Stimulated activated CD8-positive, alpha-beta memory T cell treated with anti-CD3 and anti-CD28 coated beads, Interleukin-4, amount 100 ng/mL, for 4 hours (primary cell): Measurements from ENCODE around the gene MRO.
"Not testable (repeated sequence)": the region's sequence is repeated elsewhere in the genome, so short reads cannot be mapped to it uniquely, and the experiment has no call there.

Experiments used
- DNase-seq, 2 donors: peaks; one replicate each; pipeline ENCODE4 v3.0.0-alpha.2; 2020; ENCODE audit warnings: low read depth in 2 of 2, low spot score in 1 of 2

Gene MRO

GRCh38 chr18:50793641-50794565 lies 25.9 kb downstream of the MRO start:
- no peak for DNase-seq

GRCh38 chr18:50792885-50793284 lies 26.9 kb downstream of the MRO start:
- no peak for DNase-seq

- DNase-seq: no peak
These were observed 28.0 kb downstream of the MRO start for GRCh38 chr18:50791599-50792438.

DNA sequence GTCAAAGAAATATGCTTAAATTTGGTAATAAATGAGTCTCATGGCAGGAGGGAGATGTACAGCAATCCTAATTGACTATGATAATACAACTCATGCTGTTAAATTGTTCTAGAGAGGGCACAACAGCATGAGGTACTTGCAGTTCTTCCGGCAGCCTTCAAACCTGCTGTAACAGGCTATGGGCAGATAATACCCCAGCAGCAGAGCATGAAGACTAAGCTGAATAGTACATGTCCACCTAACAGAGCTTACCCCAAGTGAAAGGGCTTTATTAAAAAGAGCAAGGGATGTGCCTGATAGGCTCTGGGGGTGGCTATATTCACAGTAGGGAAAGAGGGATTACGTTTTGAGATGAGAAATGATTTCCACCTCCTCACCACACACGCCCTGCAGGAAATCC lies 28.9 kb downstream of the MRO start:
- no peak for DNase-seq

GRCh38 chr18:50790241-50790640 lies 29.6 kb downstream of the MRO start:
- no peak for DNase-seq

GRCh38 chr18:50788284-50788683 lies 31.5 kb downstream of the MRO start:
- DNase-seq: no peak

GRCh38 chr18:50786864-50787263 lies 33.0 kb downstream of the MRO start:
- DNase-seq: no peak

GRCh38 chr18:50783553-50783952 lies 36.3 kb downstream of the MRO start:
- no peak for DNase-seq

DNA sequence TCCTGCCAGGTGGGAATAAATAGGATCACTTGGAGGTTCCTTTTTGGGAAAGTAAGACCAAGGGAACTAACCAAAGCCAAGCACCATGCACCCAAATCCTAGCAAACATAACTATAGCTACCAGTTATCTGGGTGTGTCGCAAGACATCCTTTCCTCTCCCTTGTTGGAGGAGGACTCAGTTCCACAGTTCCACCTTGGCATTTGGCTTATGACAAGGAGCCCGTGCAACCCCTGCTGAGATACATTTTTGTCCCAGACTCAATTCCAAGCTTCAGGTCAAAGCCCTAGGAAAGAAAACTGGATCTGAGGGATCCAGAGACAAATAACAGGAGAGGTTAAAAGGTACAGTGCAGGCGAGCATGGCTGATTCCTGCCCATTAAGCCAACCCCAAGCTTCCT lies 40.8 kb downstream of the MRO start:
- DNase-seq: not testable (repeated sequence)

- DNase-seq: no peak
These were observed 43.4 kb downstream of the MRO start for GRCh38 chr18:50776383-50776782.

DNA sequence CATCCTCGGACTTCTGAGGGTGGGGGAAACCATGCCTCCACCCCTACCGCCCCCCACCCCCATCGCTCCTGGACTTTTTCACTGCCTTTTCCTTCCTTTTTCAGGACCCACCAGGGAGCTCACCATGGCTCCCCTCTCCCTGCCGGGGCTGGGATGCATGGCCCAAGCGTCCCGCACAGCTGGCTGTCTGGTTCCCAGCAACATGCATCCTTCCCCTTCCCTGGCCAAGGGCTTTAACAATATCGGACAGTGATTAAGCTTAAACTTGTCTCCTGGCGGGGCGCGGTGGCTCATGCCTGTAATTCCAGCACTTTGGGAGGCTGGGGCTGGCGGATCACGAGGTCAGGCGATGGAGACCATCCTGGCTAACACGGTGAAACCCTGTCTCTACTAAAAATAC lies 44.1 kb downstream of the MRO start:
- no peak for DNase-seq

DNA sequence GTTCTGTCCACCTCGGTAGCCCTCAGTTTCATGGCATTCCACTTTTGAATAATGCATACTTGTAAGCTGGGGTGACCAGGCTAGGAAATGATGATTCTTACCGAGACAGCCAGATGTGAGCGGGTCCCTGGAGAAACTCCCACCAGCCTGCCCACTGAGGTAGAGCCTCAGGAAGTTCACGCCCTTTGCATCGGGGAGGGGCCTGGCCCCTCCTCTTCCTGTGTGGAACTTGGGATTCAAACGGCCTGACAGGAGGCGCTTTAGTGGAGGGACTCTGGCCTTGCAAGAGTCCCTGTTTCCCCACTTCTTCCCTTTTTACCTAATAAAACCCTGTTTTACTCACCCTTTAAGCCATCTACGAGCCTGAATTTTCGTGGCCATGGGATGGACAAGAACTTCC lies 44.6 kb downstream of the MRO start:
- no peak for DNase-seq

- DNase-seq: no peak
These were observed 50.4 kb downstream of the MRO start for GRCh38 chr18:50769463-50769862.

DNA sequence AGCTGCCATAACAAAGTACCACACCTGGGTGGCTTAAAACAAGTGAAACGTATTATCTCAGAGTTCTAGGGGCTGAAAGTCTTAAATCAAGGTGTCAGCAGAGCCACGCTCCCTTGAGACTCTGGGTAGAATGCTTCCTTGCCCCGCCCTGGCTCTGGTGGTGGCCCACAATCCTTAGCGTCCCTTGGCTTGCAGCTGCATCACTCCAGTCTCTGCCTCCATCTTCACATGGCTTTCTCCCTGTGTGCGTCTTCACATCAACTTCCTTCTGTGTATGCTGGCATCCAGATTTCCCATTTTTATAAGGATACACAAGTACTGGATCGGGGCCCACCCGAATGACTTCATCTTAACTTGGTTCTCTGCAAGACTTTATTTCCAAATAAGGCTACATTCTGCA lies 62.5 kb downstream of the MRO start:
- DNase-seq: no peak

GRCh38 chr18:50754297-50754696 lies 65.5 kb downstream of the MRO start:
- DNase-seq: no peak

DNA sequence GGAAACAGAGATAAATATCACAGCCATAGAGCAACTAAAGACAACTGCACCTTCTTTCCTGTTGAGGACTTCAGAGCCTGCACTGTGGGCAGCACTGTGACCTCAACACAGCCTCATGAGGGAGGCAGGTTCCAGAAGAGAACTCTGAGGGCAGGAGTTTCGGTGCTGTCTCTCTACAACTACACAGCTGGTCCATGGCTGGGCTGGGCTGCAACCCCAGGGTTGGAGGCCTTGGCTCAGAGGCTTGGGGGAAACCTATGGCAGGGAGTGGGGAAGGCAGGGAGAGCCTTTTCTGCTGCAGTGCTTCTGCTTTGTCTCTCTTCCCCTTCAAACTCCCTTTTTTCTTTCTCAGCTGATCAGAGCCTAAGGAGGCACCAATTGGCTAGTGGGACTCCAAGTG lies 66.5 kb downstream of the MRO start:
- no peak for DNase-seq

GRCh38 chr18:50751947-50752346 lies 67.9 kb downstream of the MRO start:
- DNase-seq: no peak

GRCh38 chr18:50751490-50751889 lies 68.3 kb downstream of the MRO start:
- no peak for DNase-seq

- no peak for DNase-seq
These were observed 69.3 kb downstream of the MRO start for GRCh38 chr18:50750546-50750945.

- DNase-seq: no peak
These were observed 69.9 kb downstream of the MRO start for GRCh38 chr18:50749945-50750344.

DNA sequence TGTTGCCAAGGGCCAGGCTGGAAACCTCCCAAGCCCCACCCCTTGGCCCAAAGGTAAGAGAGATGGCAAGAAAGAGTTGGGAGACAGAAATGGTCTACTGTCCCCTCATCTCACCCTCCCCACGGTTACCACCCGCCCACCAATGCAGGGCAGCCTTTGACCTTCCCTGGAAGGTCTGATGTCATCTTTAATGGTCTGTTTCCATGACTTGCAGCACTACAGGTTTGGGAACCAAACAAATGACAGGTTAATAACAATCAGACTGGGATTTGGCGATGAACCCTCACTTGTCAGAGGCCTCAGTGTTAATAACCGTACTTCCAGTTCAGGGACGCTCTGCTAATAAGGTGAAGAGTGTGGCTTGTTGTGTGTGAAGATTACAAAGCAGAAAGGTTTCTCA lies 70.4 kb downstream of the MRO start:
- no peak for DNase-seq
